Adipose tissue (tissue), 3 donors: ENCODE results near the gene PCMT1. TPM values are rescaled to one million over a fixed set of nuclear protein-coding genes. Genes with fewer than 3 reads are reported as not detected.
"Not testable (repeated sequence)": the region's sequence is repeated elsewhere in the genome, so short reads cannot be mapped to it uniquely, and the experiment has no call there.

ENCODE experiments used
- H3K27ac ChIP-seq: one replicate; pipeline ENCODE4 v1.5.1; 2013; ENCODE audit warnings: low read depth, low read length
- WGBS, 3 donors: extraction: QIAGEN DNeasy Blood & Tissue Kit; methylation state at CpG; one replicate each; pipeline ENCODE4 v1.1.7; 2013; 5-methylcytosine and 5-hydroxymethylcytosine counted together
- polyA plus RNA-seq, 3 donors: library from polyadenylated mRNA; stranded (reverse); fragments of 200-250 nt; gene quantifications; one replicate each; pipeline ENCODE4 v1.2.3, GENCODE V29; 2013
- donor health status: healthy with polysubstance abuse.
- donor health status: Bipolar disorder and iron deficiency.
- donor health status: healthy.

PCMT1 gene
- 10 to 100 TPM; 42.1 to 83.1 (median 45.9) TPM for polyA plus RNA-seq

DNA sequence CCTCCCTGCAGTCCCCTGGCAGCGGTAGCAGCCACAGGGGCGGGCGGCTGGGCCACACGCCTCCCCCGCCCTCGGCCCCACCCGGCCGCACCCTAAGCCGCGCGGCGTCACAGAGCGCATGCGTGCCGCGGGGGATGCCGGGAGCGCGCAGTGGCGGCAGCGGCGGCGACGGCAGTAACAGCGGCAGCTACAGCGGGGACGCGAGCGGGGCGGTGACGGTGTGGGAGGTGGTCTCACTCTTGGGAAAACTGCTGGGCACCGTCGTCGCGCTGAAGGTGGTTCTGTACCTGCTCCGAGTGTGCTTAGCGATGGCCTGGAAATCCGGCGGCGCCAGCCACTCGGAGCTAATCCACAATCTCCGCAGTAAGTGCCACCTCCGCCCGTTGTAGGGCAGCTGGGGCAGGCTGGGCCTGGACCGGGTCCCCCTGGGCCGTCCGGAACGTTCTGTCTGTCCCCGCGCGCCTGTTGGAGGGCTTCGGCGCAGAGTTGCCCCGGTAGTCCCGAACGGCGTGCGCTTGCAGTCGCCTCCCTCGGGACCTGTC is at the start of gene PCMT1:
Gene PCMT1 (plus strand): TSS at position 148 of the 542 bp plus-strand sequence. CDS start 161 bp downstream, at position 309.
- 0 to 1% (median 0%) methylated on average over 52 to 60 of the region's 60 CpGs for WGBS, 3 donors
- H3K27ac ChIP-seq: peak within 1 kb of the TSS; percentile 72

DNA sequence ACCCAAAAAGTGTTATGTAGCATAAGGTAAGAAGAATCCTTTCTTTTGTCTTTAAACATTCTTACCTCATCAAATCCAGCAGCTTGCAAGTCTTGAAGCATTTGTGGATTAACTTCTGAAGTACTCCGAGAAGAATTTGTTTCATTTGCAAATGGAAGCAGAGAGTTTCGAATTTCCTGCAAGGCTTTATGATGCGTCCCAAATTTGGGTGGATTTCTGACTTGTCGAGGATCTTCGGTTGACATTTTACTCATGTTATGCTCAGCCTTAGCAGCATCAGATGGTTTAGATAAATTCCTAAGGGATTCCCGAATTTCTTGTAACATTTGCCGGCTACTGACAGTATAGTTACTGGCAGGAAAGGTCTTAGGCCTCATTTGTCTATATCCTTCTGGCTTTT is 47.8 kb upstream of the PCMT1 start:
- no peak overlapping the region for H3K27ac ChIP-seq
- WGBS, 3 donors: 66 to 80% (median 74%) methylated on average over 7 of the region's 7 CpGs

DNA sequence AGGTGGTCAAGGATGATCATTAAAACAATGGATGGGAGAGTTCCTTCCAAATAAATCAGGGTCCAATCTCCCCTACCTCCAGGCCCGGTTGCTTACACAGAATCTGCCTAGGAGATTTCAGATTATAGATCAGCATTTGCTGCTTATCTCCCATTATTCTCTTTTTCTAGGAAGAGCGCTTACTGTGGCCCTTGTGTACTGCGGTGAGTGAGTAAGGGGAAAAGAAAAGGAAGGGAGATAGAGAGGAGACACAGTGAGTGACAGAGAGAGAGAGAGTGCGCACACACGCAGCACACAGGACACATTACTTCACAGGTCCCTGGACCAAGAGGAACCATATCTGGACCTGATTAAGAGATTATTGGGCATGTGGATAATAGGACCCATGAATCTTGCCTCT is 37.8 kb upstream of the PCMT1 start:
- H3K27ac ChIP-seq: no peak overlapping the region
- 94 to 97% (median 95%) methylated on average over 5 of the region's 5 CpGs for WGBS, 3 donors

DNA sequence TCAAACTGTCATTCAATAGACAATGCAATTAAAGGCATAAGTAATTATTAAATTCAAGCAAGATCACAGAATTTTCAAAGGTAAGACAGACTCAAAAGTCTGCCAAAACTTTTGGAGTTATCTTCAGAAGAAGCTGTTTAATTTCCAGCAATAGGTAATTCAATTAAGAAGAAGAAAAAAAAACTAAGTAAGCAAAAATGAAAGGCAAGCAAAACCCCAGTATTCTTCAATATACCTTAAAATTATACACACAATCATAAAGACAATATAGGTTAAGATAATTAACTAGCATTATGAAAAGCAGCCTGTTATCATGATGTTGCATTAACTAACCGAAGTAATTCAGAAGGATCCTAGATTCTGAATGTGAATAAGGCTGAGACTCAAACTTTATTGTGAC is 35.1 kb upstream of the PCMT1 start:
- 93 to 95% (median 95%) methylated on average over 1 of the region's 1 CpG for WGBS, 3 donors
- H3K27ac ChIP-seq: no peak overlapping the region

DNA sequence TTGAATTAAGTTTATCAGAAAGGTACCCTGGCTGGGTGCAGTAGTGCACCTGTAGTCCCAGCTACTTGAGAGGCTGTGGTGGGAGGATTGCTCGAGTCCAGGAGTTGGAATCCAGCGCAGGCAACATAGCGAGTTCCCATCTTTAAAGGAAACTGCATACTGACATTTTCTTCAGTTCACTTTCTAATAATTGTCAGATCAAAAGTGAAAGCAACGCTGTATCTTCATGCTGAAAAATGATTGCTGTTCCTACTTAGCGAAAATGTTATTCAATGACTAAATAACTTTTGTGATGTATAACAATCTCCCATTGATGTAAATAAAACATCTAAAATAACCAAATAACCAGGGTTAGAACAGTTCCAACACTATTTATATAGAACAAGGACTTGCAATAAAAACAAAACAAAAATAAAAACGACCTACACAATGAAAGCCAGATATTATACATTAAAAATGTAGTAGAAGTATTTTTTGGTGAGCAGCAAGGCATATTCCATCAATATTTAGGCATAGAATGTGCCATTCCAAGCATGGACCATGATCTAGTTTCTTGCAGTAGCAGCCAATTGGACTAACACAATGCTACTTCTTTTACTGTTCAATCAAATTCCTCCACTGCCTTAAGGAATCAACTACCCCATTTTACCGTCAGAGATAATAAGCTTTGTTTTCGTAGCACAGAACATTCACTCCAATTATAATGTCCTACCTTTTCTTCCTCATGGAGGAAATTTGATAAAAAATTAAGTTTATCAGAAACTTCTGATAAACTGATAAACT is 33.2 kb upstream of the PCMT1 start:
- WGBS, 3 donors: 9 to 19% (median 12%) methylated on average over 8 of the region's 8 CpGs
- no peak overlapping the region for H3K27ac ChIP-seq

DNA sequence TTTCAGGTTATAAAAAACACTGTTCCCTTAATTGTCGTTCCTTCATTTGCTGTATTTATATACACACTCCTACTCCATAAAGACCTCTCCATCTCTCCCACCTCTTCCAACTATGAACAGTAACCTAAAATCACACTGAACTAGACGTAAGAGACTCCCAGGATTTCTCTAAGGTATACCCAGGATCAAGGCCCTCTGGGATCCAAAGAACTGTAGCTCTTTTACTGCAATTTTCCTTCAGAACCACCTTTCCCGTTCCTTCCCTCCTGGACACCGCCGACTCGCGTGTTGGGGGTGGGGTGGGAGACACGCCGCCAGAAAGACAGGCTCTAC is 32.3 kb upstream of the PCMT1 start:
- 0 to 1% (median 0%) methylated on average over 9 of the region's 9 CpGs for WGBS, 3 donors
- H3K27ac ChIP-seq: peak overlapping the region; percentile 88

DNA sequence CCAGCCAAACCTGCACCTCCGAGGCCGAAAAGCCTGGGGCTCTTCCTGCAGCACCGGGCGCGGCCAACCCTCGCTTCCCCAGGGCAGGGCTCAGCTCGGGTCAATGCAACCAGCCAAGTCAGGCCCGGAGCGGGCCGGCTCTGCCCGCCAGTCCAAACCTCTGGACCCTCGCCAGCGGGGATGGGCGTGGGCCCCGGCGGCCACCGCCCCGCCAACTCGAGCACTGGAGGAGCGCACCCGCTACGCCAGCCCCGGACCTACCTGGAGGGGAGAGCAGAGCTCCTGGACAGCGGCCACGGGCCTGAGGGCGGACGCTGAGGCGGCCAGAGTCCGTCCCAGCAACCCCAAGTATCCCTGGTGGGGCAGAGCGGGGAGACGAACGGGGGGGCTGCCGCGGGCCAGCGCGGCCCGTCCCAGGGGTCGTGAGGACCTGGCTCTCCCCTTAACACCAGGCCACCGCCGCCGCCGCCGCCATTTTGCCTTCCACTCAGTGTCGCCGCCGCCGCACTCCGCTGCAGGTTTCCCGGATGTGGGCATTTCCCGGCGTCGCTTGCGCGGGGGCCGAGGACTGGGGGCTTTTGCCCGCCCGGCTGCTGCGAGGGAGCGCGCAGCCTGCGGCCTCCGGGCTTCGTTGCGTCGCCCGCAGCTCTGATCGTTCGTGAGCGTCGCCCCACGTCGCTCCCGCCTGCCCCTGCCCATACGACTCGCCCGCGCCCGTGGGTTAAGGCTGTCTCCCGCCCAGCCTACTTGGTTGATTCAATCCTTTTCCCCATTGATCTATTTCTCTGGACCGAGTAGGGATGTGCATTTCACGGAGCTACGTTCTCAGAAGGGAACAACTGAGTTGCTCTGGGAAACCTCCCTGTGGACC is 31.7 kb upstream of the PCMT1 start, which contains the start of gene LATS1:
Gene LATS1 (minus strand): TSS at position 514 of the 871 bp plus-strand sequence. CDS start 15,975 bp downstream, outside the sequence.
- peak within 1 kb of the TSS; percentile 88 for H3K27ac ChIP-seq
- WGBS, 3 donors: 0 to 1% (median 0%) methylated on average over 74 to 82 of the region's 82 CpGs

DNA sequence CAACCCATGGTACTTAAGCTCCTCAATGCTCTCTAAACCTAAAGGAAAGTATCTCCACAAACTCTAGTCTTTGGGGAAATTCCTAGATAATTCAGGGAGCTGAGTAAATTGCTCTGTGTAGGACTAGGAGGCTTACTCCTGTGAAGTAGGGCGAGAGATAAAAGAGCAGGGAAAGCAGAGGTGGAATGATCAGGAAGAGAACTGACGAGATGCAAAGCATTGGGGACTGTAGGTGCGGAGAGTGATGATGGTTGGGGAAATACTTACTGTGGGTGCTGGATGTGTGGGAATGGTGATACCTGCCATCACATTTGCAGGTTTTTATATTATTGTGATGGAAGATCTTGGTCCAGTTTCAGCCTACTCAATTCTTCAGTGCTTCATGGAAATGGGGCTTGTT is 30.0 kb upstream of the PCMT1 start:
- H3K27ac ChIP-seq: no peak overlapping the region
- 95 to 99% (median 95%) methylated on average over 3 of the region's 3 CpGs for WGBS, 3 donors

DNA sequence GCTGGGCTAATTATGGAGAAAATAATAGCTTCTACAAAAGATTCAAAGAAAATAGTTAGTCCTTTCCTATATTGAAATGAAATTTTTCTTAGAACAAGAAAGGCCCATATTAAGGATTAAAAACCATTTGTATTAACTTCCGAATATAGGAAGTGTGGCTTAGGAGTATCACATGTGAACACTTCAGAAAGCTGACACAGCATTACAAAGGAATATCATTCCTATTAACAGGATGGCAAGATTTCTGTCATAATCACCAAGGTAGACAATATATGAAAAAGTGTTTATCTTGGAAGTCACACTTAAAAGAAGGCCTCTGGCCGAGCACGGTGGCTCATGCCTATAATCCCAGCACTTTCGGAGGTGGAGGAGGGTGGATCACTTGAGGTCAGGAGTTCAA is 26.3 kb upstream of the PCMT1 start:
- whole genome bisulfite sequencing, 3 donors: 88 to 91% (median 91%) methylated on average over 4 of the region's 4 CpGs
- H3K27ac ChIP-seq: no peak overlapping the region

DNA sequence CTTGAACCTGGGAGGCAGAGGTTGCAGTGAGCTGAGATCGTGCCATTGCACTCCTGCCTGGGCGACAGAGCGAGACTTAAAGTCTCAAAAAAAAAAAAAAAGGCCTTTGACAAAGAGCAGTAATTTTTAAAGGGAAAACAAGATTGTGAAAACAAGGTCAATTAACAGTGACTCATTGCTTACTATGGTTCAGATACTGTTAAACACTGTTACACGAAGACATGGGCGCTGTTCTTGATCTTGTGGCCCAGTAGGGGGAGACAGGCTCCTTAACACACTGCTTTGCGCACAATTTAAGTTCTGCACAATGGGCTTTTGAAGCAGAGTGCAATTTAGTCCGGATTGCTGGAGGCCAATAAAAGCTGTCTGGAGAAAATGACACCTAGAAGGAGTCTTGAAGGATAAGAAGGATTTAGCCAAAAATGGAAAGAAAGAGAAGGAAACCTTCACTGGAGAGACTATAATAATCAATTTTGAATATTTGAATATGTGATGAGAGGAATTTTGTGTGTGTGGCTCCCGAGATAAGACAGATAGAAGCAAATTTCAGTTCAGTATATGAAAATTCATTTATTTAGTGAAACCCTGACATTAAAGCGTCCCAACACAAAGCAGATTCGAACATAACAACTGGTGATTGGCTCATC is 25.6 kb upstream of the PCMT1 start:
- WGBS, 3 donors: 46 to 72% (median 59%) methylated on average over 10 of the region's 10 CpGs
- H3K27ac ChIP-seq: no peak overlapping the region

DNA sequence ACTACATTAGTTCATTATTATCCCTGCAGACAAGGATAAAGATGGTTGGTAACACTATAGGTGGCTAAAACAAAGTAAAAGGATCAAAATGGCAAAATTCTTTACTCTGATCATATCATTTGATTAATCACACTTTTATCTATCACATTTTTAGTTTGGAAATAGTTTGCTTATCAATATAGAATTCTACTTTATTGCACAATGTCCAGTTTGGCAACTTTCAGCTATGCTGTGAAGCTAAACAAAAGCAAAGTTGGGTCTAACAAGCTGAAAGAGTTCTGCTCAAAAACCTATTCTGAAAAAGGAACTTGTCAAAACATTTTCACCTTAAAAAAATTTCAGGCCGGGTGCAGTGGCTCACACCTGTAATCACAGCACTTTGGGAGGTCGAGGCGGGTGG is 23.8 kb upstream of the PCMT1 start:
- H3K27ac ChIP-seq: no peak overlapping the region
- WGBS, 3 donors: 91 to 95% (median 92%) methylated on average over 3 of the region's 3 CpGs

DNA sequence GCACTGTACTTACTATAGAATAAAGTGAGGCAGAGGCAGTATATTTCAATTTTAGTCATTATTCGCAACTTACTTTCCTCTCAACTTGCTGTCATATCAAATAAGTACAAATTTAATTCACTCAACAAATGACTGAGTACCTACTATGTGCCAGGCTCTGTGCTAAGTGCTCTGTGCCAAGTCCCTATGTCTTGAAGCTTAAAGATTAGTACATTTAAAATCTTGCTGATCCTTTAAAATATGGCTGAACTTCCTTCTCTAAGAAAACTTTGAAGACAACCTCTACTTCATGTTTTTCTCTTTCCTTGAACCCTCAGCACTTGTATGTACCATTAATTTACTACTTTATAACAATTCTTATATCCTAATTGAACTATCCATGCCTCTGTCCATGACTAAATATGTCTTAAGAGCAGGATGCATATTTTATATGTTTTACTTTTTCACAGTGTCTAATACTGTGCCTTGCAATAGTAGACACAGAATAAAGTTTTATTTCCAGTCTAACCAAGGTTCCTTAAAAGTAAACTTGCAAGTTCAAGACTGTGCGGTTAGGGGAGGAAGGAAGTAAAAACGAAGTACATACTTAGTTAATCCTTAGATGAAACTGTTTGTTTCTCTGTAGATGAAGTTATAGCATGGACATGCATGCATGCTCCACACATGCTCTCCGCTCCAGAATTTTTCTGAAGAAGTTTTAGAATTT is 21.6 kb upstream of the PCMT1 start:
- 61 to 90% (median 73%) methylated on average over 4 of the region's 4 CpGs for WGBS, 3 donors
- no peak overlapping the region for H3K27ac ChIP-seq

DNA sequence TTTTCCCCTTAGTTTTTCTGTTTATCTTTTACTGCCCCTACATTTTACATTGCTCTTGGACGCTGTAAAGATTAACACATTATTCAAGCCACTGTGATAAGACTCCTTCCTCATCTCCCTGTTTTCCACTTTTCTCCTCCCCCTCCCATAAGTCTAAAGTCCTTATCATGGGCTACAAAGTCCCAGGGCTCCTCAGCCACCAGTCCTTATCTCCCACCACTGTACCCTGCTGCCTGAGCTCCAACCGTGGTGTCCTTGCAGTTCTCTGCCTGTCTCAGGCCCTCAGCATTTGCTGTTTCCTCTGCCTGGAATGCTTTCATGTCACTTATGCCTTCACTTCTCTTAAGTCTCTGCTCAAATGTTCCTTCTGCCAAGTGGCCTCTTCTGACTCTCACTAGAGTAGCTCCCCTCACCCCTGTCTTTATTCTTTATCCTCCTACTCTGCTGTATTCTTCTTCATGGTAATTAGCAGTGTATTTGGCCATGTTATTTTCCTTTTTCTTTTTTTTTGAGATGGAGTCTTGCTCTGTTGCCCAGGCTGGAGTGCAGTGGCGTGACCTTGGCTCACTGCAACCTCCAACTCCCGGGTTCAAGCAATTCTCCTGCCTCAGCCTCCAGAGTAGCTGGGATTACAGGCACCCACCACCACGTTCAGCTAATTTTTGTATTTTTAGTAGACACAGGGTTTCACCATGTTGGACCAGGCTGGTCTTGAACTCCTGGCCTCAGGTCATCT is 20.9 kb upstream of the PCMT1 start:
- no peak overlapping the region for H3K27ac ChIP-seq
- WGBS, 3 donors: 76 to 81% (median 77%) methylated on average over 5 of the region's 5 CpGs

DNA sequence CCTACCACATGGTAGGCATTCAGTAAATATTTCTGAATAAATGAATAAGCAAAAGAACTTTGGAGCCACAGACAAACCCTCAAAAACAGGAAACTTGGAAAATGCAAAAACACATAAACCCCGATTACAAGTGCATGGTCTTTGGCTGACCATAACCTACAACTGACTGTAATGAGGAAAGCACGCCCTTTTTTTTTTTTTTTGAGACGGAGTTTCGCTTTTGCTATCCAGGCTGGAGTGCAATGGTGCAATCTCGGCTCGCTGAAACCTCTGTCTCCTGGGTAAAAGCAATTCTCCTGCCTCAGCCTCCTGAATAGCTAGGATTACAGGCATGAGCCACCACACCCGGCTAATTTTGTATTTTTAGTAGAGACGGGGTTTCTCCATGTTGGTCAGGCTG is 19.7 kb upstream of the PCMT1 start:
- WGBS, 3 donors: 64 to 97% (median 73%) methylated on average over 8 of the region's 8 CpGs
- no peak overlapping the region for H3K27ac ChIP-seq

DNA sequence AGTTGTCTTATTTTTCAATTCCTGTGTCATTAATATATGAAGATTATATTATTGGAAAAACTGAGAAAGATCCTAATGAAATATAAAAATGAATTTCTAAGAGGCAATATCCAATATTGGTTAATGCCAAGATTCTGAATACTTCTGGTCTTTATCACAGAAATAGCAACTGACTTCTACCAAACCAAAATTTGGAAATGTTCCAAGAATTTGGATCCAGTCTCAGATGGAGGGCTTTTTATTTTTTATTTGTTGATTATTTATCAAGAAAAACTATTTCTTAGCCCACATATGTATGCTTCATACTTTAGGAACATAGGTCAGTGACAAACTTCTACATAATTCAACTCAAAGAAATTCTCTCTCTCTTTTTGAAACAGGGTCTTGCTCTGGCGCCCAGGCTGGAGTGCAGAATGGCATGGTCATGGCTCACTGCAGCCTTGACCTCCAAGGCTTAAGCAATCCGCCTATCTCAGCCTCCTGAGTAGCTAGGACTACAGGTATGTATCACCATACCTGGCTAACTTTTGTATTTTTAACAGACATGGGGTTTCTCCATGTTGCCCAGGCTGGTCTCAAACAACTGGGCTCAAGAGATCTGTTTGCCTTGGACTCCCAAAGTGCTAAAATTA is 16.3 kb upstream of the PCMT1 start:
- WGBS, 3 donors: 97 to 98% (median 98%) methylated on average over 2 of the region's 2 CpGs
- no peak overlapping the region for H3K27ac ChIP-seq

DNA sequence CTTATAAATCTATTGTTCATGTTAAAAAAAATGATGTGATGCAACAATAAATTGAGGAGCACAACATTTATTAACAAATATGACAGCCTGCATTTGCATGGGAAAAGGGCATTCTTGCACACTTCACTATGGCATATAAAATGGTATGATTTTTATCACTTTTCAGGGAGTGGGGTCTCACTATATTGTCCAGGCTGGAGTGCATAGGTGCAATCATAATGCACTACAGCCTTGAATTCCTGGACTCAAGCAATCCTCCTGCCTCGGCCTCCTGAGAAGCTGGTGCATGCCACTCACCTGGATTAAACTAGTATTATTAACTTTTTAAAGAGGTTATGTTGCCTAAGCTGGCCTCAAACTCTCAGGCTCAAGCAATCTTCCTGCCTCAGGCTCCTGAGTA is 14.6 kb upstream of the PCMT1 start:
- no peak overlapping the region for H3K27ac ChIP-seq
- WGBS, 3 donors: 95 to 100% (median 96%) methylated on average over 1 of the region's 1 CpG

DNA sequence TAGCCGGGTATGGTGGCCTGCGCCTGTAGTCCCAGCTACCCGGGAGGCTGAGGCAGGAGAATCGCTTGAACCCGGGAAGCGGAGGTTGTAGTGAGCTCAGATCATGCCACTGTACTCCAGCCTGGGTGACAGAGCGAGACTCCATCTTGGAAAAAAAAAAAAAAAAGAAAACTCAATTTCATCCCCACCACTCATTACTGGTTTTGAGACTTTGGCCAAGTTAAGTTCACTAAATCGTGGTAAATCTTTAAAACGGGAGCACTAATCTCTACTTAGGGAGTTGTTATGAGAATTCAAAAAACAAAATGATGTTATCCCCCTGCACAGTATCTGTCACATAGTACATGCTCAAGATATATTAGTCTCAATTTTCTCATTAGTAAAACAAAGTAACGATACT is 4.3 kb upstream of the PCMT1 start:
- not testable (repeated sequence) for H3K27ac ChIP-seq
- 73 to 84% (median 81%) methylated on average over 10 of the region's 10 CpGs for WGBS, 3 donors
